Measurements from ENCODE around the gene NEU2.
"Not testable (repeated sequence)": the region's sequence is repeated elsewhere in the genome, so short reads cannot be mapped to it uniquely, and the experiment has no call there.

The NEU2 gene

GRCh38 chr2:233034091-233034882, 1.8 kb downstream of the NEU2 start:
- DNase-seq = no peak

GRCh38 chr2:233035426-233036161, 3.1 kb downstream of the NEU2 start:
- DNase-seq = no peak

DNA sequence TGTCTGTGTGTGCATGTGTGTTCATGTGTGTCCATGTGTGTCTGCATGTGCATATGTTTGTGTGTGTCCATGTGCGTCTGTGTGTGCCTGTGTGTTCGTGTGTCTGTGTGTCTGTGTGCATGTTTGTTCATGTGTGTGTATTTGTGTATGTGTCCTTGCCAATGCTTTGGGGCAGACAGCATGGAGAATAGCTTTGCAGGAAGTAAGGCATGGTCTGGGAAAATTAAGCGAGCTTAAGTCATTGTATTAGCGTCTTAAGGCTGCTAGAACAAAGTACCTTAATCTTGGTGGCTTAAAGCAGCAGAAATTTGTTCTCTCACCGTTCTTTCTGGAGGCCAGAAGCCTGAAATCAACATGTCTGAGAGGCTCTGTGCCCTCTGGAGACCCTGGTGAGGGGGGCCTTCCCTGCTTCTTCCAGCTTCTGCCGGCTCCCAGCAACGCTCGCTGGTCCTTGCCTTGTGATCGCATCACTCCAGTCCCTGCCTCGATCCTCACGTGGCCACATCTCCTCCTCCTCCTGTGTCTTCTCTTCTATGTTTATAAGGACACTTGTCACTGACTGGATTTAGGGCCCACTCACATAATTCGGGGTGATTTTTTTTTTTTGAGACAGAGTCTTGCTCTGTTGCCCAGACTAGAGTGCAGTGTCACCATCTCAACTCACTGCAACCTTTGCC, 3.8 kb downstream of the NEU2 start:
- no peak for DNase-seq

DNA sequence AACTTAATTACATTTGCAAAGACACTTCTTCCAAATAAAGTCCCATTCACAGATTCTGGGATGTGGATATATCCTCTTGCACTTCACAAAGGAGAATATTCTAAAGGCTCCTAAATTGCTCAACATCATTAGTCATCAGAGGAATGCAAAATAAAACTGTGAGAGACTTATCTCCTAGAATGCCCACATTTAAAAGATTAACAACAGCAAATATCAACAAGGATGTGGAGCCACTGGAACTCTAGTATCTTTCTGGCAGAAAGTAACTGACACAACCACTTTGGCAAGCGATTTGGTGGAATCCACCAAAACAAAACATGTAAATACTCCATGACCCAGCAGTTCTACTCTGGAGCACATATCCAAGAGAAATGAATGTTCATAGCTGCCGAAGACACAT, 4.6 kb downstream of the NEU2 start:
- no peak for DNase-seq

GRCh38 chr2:233039212-233039845, 6.9 kb downstream of the NEU2 start:
- DNase-seq = no peak

DNA sequence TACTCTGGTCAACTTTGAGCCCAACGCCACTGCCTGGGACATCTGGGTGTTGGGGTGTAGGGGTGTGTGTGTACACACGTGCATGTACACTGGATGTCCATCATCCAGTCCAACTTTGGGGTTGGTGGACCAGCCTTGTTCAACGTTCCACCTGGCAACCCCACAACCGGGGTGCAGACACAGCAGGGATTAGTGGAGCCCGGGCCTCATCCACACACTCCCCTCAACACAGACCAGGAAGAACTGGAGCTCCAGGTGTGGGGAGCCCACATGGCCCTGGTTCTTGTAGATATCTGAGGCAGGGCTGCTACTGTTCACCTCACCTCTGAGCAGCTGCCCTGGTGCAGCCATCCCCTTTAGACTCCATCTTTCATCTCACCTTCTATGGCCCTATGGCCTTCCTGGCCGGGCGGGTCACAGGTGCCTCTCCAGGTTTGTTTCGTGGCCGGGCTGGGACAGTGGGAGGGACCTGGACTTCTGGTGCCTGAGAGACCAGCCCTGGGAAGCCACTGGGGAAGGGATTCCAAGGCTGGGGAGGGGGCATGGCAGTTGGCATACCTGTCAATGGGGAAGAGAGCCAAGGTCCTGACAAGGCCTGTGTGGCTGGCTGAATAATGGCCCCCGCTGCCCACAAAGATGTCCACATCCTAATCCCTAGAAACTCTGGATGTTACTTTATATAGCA, 7.5 kb downstream of the NEU2 start:
- no peak for DNase-seq

DNA sequence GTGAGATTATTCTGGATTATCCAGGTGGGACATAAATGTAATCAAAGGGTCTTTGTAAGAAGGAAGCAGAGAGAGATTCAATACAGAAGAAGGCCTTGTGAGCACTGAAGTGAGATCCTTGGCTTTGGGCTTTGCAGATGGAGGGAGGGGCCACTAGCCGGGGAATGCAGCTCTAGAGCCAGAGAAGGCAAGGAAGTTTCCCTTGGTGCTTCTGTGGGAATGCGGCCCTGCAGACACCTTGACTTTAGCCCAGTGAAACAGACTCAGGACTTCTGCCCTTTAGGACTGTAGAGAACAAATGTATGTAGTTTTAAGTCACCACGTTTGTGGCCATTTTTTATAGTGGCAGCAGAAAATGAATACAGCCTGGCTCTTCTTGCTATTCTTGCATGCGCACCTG, 8.1 kb downstream of the NEU2 start:
- DNase-seq = no peak

DNA sequence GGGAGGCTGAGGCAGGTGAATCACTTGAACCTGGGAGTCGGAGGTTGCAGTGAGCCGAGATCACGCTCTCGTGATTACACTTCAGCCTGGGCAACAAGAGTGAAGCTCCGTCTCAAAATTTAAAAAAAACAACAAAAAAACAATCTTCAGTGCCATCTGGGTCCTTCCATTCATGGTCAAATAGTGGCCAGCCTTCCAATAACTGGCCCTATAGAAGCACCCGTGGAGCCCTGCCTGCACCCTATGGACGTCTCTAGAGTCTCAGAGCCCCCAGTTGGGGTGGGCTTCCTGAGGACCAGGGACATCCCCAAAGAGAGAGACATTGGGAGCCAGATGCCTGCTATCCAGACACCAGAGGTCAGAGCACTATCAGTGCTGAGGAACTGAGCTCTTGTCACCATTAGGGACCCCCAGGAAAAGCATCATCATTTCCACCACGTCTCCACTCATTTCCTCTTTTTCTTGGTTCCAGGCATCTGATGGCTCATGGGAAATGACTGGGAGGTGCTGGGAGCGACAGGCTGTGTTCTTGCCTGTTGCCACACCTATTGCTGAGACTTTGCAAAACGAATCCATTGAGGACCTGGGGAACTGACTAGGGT, 9.4 kb downstream of the NEU2 start:
- DNase-seq = no peak

GRCh38 chr2:233042549-233042948, 10.1 kb downstream of the NEU2 start:
- DNase-seq = no peak

DNA sequence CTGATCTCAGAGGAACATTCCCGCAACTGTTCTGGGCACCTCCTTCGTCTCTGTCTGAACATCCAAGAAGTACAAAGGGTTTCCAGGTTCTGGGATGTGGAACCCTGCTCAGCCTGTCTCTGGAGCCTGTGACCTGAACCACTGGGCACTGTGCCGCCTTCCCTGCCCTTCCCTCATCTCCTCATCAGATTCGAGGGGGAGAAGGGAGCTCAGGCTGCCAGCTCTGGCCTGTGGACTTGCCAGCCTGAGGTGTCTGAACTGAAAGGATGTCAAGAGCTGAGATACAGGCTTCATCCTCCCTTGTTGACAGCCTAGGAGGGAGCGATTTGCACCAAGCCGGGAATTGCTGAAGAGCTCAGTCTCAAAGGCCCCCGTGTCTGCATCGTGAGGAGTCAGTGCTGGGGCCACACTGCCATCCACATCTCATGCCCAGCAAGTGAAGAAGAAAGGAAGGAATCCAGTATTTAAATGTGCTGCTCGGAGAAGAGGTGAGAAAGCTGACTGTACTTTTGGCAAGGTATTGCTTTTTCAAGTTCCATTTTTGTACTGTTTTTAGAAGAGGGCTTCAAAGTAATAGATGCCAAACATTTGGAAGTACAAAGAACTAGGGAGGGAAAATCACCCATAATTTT, 12.6 kb downstream of the NEU2 start:
- peak in 17 of 58 donors; percentile 13 to 75 (median 36) for DNase-seq

- DNase-seq = no peak
Measured at GRCh38 chr2:233047206-233047605, 14.7 kb downstream of the NEU2 start.

- peak in 29 of 58 donors; percentile 25 to 82 (median 48) for DNase-seq
Measured at GRCh38 chr2:233047667-233048066, 15.2 kb downstream of the NEU2 start.

- DNase-seq = no peak
Measured at GRCh38 chr2:233048569-233049193, 16.2 kb downstream of the NEU2 start.

- no peak for DNase-seq
Measured at GRCh38 chr2:233049194-233049761, 16.8 kb downstream of the NEU2 start.

- DNase-seq = no peak
Measured at GRCh38 chr2:233051241-233052149, 19.0 kb downstream of the NEU2 start.

DNA sequence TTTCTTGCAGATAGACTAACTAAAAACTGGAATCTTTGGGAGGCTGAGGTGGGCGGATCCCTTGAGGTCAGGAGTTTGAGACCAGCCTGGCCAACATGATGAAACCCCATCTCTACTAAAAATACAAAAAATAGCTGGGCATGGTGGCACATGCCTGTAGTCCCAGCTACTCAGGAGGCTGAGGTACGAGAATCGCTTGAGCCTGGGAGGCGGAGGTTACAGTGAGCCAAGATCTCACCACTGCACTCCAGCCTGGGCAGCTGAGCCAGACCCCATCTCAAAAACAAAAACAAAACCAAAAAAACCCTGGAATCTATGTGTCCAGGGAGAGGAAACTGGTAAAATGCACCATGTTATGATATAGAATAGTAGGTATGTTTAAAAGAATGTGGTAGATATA, 20.0 kb downstream of the NEU2 start:
- DNase-seq = not testable (repeated sequence)

DNA sequence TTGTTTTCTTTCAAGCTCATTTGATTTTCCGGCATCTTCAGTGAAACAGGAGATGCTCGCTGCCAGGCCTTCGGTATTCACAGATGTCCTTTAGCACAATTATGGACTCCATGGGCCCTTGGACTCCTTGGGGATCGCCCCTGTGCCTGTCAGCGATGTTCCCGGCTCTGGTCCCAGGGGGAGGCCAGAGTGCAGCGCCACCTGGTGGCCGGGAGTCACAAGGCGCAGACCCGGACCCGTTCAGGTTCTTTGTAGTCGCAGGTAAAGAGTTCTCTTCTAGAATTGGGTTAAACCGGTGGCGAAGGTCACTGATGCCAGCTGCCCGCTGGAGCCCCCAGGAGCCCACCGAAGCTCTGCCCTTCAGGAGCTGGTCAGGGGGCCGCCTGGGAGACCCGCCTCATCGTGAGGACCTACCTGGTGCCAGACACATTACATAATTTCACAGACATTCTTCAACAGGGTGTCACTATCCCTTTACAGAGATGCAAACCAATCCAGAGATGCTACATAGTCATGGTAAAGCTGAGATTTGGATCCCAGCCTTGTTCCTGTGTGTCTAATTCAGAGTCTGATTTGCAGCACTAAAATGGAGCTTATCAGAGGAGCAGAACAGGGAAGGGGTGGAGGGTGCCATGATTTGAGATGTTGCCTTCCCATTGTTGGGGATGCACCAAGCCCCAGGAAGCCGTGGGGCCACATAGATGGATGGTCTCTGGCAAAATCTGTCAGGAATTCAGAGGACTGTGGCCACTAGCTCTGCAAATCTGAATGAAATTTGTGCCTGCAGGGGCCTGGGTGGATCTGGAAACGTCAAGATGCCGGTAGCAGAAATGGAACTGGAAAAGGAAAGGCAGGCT, 21.7 kb downstream of the NEU2 start:
- DNase-seq = peak in 23 of 58 donors; percentile 11 to 70 (median 31)
